Tibial artery (tissue), 4 donors: ENCODE data around the gene UBE2L3.
"Not testable (repeated sequence)": the region's sequence is repeated elsewhere in the genome, so short reads cannot be mapped to it uniquely, and the experiment has no call there.

Source experiments
- DNase-seq, 2 donors: peaks; one replicate each; pipeline ENCODE4 v3.0.0-alpha.2; 2019
- H3K27ac ChIP-seq, 2 donors: fragments of 200-600 bp; sonication (generic) in 1 of 2; 1 replicate in 1 of 2; 2 replicates in 1 of 2; pipeline ENCODE4 v1.5.1; 2018 to 2019; ENCODE audit warnings: mild to moderate bottlenecking in 1 of 2
- H3K27me3 ChIP-seq, 2 donors: fragments of 200-600 bp; sonication (generic) in 1 of 2; one replicate each; pipeline versions ENCODE4 v1.5.1 to v1.6.0; 2016 to 2019
- H3K36me3 ChIP-seq, 3 donors: fragments of 200-600 bp; sonication (generic) in 2 of 3; one replicate each; pipeline ENCODE4 v1.5.1; 2016 to 2019; ENCODE audit warnings: mild to moderate bottlenecking in 2 of 3
- H3K4me1 ChIP-seq, 4 donors: fragments of 200-600 bp; sonication (generic) in 2 of 4; 1 replicate in 3 of 4; 2 replicates in 1 of 4; pipeline ENCODE4 v1.5.1; 2016 to 2019
- H3K4me3 ChIP-seq, 2 donors: fragments of 200-600 bp; sonication (generic) in 1 of 2; 1 replicate in 1 of 2; 2 replicates in 1 of 2; pipeline ENCODE4 v1.5.1; 2018 to 2019; ENCODE audit warnings: mild to moderate bottlenecking in 2 of 2
- H3K9me3 ChIP-seq, 3 donors: fragments of 200-600 bp; sonication (generic) in 1 of 3; one replicate each; pipeline ENCODE4 v1.5.1; 2016 to 2019
- CTCF ChIP-seq, 2 experiments: fragments of 200-600 bp in 1 of 2; fragments of 450-650 bp in 1 of 2; IDR thresholded peaks; one replicate each; pipeline ENCODE4 v1.5.1; 2017 to 2019; ENCODE audit warnings: antibody characterized with exemption in 2 of 2, mild to moderate bottlenecking in 1 of 2, moderate library complexity in 1 of 2
- intact Hi-C: fragments of 100-400 bp; cut with DNase I; formaldehyde crosslinking; loops from one replicate; pipeline ENCODE4 v1.15.0; 2023; ENCODE audit warnings: low total_unique reads

Gene UBE2L3

GRCh38 chr22:21640810-21641209 is 73.3 kb downstream of the UBE2L3 start:
- Histone ChIP-seq H3K9me3 (no peaks in the 10 kb centered on the region), H3K36me3 (peaks cover 0 to 7% (median 5%) of the 10 kb centered on the region in 3 donors), H3K27ac (no peak overlapping the region), H3K4me3 (no peak overlapping the region), H3K27me3 (no peaks in the 10 kb centered on the region), H3K4me1 (peaks cover 0 to 21% (median 21%) of the 10 kb centered on the region in 4 donors)
- intact Hi-C loops = no loop called here
- no peak for DNase-seq
- TF ChIP-seq CTCF (IDR thresholded peaks at IDR 0.05) = no peak

DNA sequence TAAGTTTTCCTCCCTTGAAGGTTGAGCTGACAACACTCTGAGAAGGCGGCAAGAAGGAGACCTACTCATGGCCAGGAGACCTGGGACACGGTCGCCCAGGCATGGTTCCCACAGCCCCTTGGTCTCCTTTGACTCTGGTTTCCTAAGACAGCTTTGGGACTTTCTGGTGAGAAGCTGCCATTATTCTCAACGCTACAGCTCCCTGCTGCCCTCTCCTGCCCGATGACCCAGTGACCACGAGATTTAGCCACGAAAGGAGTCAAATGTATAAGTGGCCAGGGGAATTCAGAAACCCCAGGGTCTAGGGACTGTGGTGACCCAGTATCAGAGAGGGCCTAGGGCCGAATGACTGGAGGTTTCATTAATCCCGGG is 73.9 kb downstream of the UBE2L3 start:
- H3K4me3 ChIP-seq = peak overlapping the region; percentile 65 to 94
- peaks cover 0 to 24% (median 21%) of the 10 kb centered on the region in 4 donors for H3K4me1 ChIP-seq
- peak in 1 of 2 donors; percentile 48 for DNase-seq
- H3K27me3 ChIP-seq = no peaks in the 10 kb centered on the region
- peak; percentile 27 to 49 for TF ChIP-seq CTCF (IDR thresholded peaks at IDR 0.05)
- peaks cover 0 to 7% (median 6%) of the 10 kb centered on the region in 3 donors for H3K36me3 ChIP-seq
- no peaks in the 10 kb centered on the region for H3K9me3 ChIP-seq
- intact Hi-C loops = no loop called here
- peak overlapping the region; percentile 50 to 69 for H3K27ac ChIP-seq

GRCh38 chr22:21641789-21642583 is 74.5 kb downstream of the UBE2L3 start, which contains the start of gene SDF2L1:
Gene SDF2L1, plus strand, starts transcription at chr22:21642302. Its CDS starts 35 bp downstream, at chr22:21642337.
- intact Hi-C loops = no loop called here

GRCh38 chr22:21642584-21643448 is 75.3 kb downstream of the UBE2L3 start:
- intact Hi-C loops = no loop called here
- no peak for DNase-seq
- Histone ChIP-seq H3K4me3 (peak overlapping the region; percentile 65 to 94), H3K27me3 (no peaks in the 10 kb centered on the region), H3K27ac (peak overlapping the region; percentile 64 to 69), H3K9me3 (no peaks in the 10 kb centered on the region), H3K36me3 (peaks cover 0 to 8% (median 7%) of the 10 kb centered on the region in 3 donors), H3K4me1 (peaks cover 0 to 29% (median 21%) of the 10 kb centered on the region in 4 donors)
- peak; percentile 25 for TF ChIP-seq CTCF (IDR thresholded peaks at IDR 0.05)

More at GRCh38 chr22:21641789-21642583, 74.5 kb downstream of the UBE2L3 start, which contains the start of gene SDF2L1:
- DNase-seq = peak; percentile 99
- Histone ChIP-seq H3K27ac (peak within 1 kb of the TSS; percentile 69), H3K9me3 (no peaks in the 10 kb centered on the region), H3K4me3 (peak within 1 kb of the TSS; percentile 65 to 94), H3K36me3 (peaks cover 0 to 8% (median 7%) of the 10 kb centered on the region in 3 donors), H3K27me3 (no peaks in the 10 kb centered on the region), H3K4me1 (peaks cover 0 to 29% (median 21%) of the 10 kb centered on the region in 4 donors)
- peak in 1 of 2 experiments; percentile 25 for TF ChIP-seq CTCF (IDR thresholded peaks at IDR 0.05)

GRCh38 chr22:21643533-21644357 is 76.2 kb downstream of the UBE2L3 start:
- no peak for DNase-seq
- no peaks in the 10 kb centered on the region for H3K9me3 ChIP-seq
- no peaks in the 10 kb centered on the region for H3K27me3 ChIP-seq
- peaks cover 0 to 29% (median 21%) of the 10 kb centered on the region in 4 donors for H3K4me1 ChIP-seq
- TF ChIP-seq CTCF (IDR thresholded peaks at IDR 0.05) = no peak
- intact Hi-C loops = no loop called here
- no peak overlapping the region for H3K27ac ChIP-seq
- H3K36me3 ChIP-seq = peaks cover 0 to 8% (median 7%) of the 10 kb centered on the region in 3 donors
- peak overlapping the region in 1 of 2 donors; percentile 94 for H3K4me3 ChIP-seq

DNA sequence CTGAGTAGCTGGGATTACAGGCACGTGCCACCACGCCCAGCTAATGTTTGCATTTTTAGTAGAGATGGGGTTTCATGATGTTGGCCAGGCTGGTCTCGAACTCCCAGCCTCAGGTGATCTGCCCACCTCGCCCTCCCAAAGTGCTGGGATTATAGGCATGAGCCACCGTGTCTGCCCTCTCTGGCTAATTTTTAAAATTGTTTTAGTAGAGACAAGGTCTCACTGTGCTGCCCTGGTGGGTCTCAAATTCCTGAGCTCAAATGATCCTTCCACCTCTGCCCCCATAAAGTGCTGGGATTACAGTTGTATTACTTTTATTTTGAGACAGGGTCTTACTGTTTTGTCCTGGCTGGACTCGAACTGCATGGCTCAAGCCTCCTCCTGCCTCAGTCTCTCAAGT is 78.0 kb downstream of the UBE2L3 start:
- DNase-seq, intact Hi-C loops, H3K9me3 ChIP-seq, H3K36me3 ChIP-seq, H3K27ac ChIP-seq, H3K4me3 ChIP-seq, H3K27me3 ChIP-seq: not testable (repeated sequence)
- H3K4me1 ChIP-seq = peaks cover 0 to 29% (median 21%) of the 10 kb centered on the region in 4 donors
